Endothelial cell of coronary artery (primary cell): ENCODE measurements around the gene HSPD1. TPM values are rescaled to one million over a fixed set of nuclear protein-coding genes. Genes with fewer than 3 reads are reported as not detected.

Source experiments
- total RNA-seq: library from RNA; depleted of rRNA; stranded (reverse); fragments of >200 nt; gene quantifications from 2 replicates; pipeline ENCODE4 v1.2.3, GENCODE V29; 2014

HSPD1 gene
- total RNA-seq = 220 and 310 TPM in 2 replicates

DNA sequence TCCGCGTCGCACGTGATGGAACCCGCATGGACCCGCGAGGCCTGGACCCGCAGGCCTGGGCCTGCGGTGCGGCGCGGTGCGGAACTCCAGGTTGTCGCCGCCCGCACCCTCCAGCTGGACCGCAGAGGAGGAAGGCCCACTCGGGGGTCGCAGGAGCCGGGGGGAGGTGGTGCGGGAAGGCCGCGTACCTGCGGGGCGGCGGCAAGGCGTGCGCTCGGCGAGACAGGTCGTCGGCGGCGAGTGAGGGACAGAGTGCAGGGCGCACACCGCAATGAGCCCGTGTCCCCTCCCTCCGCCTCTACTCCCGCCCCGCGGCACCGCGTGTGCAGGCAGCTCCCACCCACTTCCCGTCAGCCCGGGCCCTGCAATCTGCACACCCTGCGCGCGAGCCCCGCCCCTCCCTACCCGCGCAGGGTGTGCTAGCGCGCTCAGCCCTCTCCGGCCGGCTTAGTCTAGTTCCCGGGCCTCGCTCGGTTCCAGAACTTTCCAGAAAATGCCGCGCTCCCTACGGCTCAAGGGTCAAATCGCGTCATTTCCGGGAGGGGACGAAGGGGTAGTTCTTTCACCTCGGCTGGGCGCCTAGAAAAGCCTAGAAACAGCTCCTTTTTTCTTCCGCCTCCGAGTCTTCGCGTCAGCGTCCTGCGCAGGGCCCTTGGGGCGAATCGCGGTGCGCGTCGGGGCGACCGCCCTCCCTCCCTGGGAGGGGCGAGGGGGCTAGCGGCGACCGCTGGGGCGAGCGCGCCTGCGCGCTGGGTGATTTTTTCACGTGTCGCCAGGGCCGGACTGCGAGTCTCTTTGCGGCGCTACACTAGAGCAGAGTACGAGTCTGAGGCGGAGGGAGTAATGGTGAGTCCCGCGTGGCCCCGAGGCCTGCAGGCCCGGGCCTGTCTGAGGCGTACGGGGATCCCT lies at the start of gene HSPD1, which contains the start of gene HSPE1:
Gene HSPD1, minus strand, starts transcription at position 247 of the 909 bp plus-strand sequence. CDS start 992 bp downstream, outside the sequence.
Gene HSPE1, plus strand, starts transcription at position 786 of the 909 bp plus-strand sequence. Its CDS starts 58 bp downstream, at position 844.

DNA sequence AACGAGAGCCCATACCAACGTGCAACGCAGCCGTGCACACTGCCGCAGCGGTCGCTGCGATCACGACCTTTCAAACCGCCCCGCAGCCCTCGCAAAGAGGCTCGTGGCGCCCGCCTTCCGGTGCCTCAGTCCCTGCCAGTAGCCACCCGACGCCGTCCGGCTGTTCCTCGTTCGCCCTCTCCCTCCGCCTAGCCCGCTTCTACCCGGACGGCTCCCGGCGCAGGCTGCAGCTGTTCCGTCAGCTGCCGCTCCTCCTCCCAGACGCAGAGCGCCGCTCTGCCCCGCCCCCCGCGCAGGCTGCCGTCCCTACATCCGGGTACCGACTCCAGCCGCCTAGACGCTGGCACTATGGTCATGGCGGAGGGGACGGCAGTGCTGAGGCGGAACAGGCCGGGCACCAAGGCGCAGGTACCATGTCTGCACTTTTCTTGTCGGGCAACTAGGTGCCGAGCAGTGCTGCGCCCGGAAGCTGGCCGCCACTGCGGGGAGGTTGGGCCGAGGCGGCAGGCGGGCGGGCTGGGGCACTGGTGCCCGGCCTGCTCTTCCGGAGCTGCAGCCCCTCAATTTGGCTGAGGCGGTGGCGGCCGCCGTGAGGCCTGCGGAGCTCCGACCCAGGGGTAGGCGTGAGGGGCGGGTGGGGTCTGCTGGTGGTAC lies 16.2 kb upstream of the HSPD1 start, which contains the start of gene MOB4:
Gene MOB4, plus strand, starts transcription at position 328 of the 654 bp plus-strand sequence. Its CDS starts 21 bp downstream, at position 349.

DNA sequence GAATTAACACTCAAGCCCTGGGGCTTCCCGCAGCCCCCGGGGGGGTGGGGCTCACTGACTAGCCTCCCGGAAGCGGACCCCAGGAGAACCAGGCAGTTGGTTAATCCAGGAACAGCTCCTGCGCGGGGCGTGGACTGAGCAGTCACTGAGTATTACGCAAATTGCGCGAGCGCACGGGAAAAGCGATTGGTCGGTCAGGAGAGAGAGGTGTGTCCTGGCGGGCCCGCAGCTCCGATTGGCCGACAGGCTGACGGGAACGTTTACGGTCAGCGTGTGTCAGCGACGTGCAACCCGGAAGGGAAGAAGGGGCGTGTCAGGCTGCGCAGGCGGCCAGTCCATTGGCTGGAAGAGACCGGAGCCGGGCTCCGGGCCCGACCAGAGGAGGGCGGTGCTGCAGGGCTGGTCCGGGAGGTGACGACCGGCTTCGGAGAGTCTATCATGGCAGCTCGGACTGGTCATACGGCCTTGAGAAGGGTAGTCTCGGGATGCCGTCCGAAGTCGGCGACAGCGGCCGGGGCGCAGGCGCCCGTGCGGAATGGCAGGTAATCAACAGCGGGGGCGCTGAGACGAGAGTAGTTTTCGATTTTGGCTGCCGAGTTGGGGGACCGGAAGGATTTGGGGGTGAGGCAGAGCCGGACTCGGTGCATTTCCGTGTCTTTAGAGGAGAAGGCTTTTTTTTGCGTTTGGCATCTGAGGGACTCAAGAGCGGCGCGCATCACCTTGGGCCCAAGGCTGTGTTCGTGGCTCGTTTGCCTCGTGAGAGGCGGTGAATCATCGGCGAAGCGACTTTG lies 46.3 kb downstream of the HSPD1 start, which contains the start of gene COQ10B:
Gene COQ10B, plus strand, starts transcription at position 430 of the 791 bp plus-strand sequence. Its CDS starts 9 bp downstream, at position 439.

Other genes starting within 250 kb of the HSPD1 start
- 5.6 and 7.6 TPM in 2 replicates for gene ANKRD44, start 189.1 kb downstream of the HSPD1 start, total RNA-seq
- gene SF3B1, start 64.8 kb downstream of the HSPD1 start, total RNA-seq = 160 and 179 TPM in 2 replicates
- gene COQ10B, start 46.3 kb downstream of the HSPD1 start, total RNA-seq = 22.6 and 27.4 TPM in 2 replicates
- 118 and 149 TPM in 2 replicates for gene HSPE1, start 539 bp upstream of the HSPD1 start, total RNA-seq
- 27.3 and 28.8 TPM in 2 replicates for gene MOB4, start 16.2 kb upstream of the HSPD1 start, total RNA-seq
- gene RFTN2, start 175.7 kb upstream of the HSPD1 start, total RNA-seq = 3.8 and 5.1 TPM in 2 replicates
- gene MARS2, start 205.5 kb upstream of the HSPD1 start, total RNA-seq = 4.0 and 4.7 TPM in 2 replicates